NOMO-1 treated with DMSO at 0.1 percent for 48 hours (cell line): ENCODE data around the gene CUL9.

Experiments used
- DNase-seq: peaks from one replicate; lab custom pipeline; 2025; ENCODE audit not compliant: unreplicated experiment; lab: John Stamatoyannopoulos, UW

Gene CUL9

DNA sequence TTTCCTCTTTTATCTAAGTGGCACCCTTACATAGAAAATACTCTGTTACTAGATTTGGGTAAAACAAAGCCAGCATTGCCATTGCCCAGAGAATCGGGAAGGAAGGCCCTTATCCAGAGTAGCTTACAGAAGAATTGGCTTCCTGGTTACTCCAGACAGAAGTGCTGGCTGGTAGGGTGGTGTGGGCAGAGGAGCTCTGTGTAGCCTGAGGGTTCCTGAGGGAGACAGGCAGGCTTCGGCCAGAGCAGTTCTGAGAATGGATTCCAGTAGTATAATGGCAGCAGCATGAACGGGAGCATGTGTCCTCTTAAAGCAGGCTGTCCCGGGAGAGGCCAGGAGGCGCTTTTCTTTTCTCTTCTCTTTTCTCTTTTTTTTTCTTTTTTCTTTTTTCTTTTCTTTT, 11.9 kb downstream of the CUL9 start:
- no peak for DNase-seq

GRCh38 chr6:43196337-43196736, 14.3 kb downstream of the CUL9 start:
- no peak for DNase-seq

- no peak for DNase-seq
Observed at GRCh38 chr6:43199912-43200311, 17.9 kb downstream of the CUL9 start.

DNA sequence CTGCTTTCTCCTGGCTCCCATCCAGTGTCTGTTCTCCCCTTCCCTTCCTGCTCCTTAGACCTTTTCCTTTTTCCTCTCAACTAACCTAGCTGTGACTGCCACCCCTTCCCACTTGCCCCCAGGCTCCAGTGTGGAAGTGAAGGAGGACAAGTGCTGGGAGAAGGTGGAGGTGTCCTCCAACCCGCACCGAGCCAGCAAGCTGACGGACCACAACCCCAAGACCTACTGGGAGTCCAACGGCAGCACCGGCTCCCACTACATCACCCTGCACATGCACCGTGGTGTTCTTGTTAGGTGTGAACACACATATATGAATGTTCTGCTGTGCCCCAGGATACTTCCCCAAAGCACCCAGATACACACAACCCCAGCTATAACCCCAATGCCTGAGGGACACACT, 18.5 kb downstream of the CUL9 start:
- no peak for DNase-seq

DNA sequence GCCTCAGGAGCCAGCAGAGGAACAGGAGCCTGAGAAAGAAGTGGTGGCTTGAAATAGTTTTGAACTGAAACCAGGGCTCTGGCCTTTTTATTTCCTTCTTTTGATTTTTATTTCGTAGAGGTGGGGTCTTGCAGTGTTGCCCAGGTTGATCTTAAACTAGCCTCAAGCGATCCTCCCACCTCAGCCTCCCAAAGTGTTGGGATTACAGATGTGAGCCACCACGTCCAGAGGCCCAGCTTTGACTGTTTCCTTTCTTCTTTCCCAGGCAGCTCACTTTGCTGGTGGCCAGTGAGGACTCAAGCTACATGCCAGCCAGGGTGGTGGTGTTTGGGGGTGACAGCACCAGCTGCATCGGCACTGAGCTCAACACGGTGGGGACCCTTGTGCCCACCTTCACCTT, 20.5 kb downstream of the CUL9 start:
- no peak for DNase-seq

DNA sequence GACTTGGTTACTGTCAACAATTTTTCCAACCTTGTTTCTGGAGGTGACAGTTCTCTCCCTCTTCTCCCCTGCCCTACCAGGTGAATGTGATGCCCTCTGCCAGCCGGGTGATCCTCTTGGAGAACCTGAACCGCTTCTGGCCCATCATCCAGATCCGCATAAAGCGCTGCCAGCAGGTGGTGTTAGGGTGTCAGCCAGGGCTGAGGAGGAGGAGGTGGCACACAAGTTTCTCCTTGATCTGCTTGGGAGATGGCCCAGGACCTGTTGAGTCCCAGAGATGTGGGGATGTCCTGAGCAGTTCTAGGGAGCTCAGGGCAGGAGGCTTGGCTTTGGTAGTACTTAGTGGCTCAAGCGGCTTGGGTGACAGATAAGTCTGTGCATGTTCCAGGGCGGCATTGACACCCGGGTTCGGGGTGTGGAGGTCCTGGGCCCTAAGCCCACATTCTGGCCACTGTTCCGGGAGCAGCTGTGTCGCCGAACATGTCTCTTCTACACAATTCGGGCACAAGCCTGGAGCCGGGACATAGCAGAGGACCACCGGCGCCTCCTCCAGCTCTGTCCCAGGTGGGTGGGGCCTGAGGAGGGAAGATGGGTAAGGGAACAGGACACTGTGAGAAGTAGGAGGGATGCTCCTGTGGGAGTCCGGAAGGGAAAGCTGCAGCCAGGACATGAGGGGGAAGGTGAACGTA, 21.2 kb downstream of the CUL9 start:
- no peak for DNase-seq

GRCh38 chr6:43203718-43204095, 21.7 kb downstream of the CUL9 start:
- DNase-seq, result no peak

DNA sequence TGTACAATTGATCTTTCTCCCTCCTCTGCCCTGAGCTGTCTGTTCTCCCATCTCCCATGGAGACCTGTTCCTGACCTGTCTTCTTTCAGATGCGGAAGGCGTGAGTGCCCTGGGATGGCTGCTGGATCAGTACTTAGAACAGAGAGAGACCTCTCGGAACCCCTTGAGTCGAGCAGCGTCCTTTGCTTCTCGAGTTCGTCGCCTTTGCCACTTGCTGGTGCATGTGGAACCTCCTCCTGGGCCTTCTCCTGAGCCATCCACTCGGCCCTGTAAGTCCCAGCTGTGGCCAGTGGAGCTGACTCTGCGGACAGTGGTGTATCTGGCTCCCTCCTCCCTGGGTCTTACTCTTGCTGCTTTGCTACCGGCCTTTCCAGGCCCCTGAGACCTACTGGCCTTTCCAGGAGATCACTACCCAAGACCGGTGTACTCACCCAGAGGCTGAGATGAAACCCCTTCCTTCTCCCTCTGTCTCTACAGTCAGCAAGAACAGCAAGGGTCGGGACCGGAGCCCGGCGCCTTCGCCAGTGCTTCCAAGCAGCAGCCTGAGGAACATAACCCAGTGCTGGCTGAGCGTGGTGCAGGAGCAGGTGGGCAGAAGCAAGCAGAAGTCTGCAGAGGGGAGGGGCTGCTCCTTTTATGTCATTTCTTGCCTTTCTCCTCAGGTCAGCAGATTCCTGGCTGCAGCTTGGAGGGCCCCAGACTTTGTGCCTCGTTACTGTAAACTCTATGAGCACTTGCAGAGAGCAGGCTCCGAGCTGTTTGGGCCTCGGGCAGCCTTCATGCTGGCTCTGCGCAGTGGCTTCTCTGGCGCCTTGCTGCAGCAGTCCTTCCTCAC, 22.5 kb downstream of the CUL9 start:
- no peak for DNase-seq

DNA sequence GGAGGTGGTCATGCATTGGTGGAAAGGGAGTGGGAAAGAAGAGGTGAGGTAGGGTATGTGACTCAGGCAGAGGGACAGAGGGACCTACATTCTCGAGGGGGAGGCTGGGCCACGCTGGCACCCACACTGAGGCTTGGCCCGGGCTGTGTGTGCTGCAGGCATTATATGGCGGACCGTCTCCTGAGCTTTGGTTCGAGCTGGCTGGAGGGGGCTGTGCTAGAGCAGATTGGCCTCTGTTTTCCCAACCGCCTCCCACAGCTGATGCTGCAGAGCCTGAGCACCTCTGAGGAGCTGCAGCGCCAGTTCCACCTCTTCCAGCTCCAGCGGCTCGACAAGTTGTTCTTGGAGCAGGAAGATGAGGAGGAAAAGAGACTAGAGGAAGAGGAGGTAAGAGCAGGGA, 23.9 kb downstream of the CUL9 start:
- DNase-seq, result no peak

GRCh38 chr6:43207286-43207685, 25.3 kb downstream of the CUL9 start:
- no peak for DNase-seq

DNA sequence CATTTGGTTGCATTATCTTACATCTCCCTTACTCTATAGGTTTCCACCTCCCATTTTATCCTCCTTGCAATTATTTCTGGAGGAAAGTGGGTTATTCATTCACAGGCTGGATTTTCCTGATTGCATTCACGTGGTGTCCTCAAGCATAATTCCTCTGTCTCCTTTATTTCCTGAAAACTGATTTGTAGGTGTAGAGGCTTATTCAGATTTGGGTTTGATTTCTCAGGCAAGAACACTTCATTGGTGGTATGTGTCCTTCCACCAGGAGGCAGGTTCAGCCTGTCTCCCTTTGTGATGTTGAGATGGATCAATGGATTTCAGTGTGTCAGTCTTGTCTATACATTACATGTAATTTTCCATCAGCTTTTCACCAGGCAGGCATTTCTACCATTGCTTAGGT, 30.0 kb downstream of the CUL9 start:
- DNase-seq, result no peak

DNA sequence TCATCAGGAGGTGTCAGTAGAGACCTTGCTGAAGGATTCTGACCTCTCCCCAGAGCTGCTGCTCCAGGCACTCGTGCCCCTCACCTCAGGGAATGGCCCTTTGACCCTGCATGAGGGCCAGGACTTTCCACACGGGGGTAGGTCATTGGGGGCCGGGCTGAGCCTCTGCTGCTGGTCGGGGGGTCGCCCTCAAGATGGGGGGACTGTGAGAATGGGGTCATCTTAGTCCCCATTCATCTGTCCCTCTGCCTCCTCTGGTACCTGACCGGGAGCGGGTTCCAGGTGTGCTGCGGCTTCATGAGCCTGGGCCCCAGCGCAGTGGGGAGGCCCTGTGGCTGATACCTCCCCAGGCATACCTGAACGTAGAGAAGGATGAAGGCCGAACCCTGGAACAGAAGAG, 31.4 kb downstream of the CUL9 start:
- DNase-seq, result no peak

GRCh38 chr6:43215066-43215465, 33.1 kb downstream of the CUL9 start:
- DNase-seq, result no peak

- no peak for DNase-seq
Observed at GRCh38 chr6:43216200-43216599, 34.2 kb downstream of the CUL9 start.

DNA sequence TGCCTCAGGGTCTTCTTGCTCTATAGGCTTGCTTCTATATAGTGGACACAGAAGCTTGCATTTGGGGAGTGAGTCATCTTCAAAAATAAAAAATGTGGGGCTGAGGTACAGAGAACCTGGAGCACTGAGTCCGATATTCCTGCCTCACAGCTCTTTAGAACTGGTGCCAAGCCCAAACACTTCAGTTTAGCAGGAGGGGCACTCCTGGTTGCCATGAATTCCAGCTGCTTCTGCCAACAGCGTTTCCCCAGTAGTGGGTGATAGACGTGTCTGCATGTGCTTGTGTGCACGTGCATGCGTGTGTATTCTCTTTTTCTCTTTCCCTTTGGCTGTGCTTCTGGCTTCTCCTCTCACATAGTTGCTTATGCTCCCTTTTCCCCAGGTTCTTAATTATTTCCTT, 35.4 kb downstream of the CUL9 start:
- no peak for DNase-seq

DNA sequence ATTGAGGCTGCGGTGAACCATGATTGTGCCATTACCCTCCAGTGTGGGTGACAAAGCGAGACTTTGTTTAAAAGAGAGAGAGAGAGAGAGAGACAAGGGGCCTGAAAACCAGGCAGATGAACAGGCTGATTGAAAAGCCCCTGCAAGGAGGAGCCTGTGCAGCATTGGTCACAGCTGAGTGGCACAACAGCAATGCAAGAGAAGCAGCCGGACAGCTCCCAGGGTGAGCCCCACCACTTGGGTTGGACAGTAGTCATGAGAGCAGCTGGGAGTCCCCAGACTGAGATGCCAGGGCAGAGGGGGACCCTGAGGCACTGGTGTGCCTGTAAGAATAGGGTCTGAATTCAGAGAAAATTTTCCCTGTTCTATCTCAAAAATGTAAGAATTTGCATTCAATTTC, 37.1 kb downstream of the CUL9 start:
- DNase-seq, result no peak

- no peak for DNase-seq
Observed at GRCh38 chr6:43219814-43220213, 37.8 kb downstream of the CUL9 start.

- DNase-seq, result no peak
Observed at GRCh38 chr6:43220439-43220951, 38.5 kb downstream of the CUL9 start.

DNA sequence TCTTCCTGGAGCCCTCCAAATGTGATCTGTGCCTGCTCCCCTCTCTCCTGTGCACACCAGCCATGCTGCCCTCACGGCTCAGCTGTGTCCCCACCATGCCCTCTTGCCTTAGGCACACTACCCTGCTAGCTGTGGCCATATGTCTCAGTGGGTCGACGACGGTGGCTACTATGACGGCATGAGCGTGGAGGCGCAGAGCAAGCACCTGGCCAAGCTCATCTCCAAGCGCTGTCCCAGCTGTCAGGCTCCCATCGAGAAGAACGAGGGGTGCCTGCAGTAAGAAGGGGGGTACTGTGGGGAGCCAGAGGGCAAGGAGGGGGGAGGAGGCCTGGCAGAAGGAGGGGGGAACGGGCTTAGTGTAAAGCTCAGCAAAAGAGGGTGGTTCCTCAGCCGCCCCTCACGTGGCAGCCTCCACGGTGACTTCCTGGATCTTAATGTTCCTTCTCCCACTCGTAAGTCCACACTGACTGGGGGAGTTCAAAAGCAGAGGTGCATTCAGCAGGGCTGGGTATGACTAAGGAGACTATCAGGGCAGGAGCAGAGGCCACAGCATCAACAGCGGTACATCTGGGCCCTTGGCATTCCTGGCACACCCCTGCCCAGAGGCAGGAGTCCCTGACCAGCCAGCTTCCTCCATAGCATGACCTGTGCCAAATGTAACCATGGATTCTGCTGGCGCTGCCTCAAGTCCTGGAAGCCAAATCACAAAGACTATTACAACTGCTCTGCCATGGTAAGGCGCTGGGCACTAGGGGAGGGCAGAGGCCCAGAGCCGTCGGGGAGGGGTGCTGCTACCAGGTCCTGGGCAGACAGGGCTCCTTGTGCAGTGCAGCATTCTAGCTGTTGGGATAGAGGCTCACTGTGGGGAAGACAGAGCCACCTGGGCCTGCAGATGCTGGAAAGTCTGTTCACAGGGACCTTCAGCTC, 39.3 kb downstream of the CUL9 start:
- no peak for DNase-seq

DNA sequence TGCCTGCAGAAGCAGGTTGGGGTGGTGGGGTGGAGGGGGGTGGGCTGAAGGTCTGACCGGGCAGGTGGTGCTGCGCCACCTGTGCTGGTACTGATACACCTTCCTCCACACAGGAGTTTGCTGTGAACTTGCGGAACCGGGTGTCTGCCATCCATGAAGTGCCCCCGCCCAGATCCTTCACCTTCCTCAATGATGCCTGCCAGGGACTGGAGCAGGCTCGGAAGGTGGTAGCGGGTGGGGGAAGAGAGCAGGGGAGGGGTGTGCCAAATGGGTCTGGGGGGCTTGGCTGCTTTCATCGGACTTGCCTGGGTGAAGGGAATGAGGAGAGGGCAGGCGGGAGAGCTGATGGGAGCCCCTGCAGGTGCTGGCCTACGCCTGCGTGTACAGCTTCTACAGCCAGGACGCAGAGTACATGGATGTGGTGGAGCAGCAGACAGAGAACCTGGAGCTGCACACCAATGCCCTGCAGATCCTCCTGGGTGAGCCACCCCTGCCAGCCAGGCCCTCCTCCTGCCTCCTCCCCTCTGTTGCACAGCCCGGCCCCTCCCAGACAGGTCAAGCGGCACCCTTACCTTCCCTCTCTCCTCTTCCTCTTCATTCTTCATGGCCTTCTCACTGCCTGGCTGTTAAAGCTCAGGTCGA, 40.5 kb downstream of the CUL9 start:
- no peak for DNase-seq

GRCh38 chr6:43223175-43223574, 41.2 kb downstream of the CUL9 start:
- no peak for DNase-seq
